Measurements from ENCODE around the gene SEH1L.
"Not testable (repeated sequence)": the region's sequence is repeated elsewhere in the genome, so short reads cannot be mapped to it uniquely, and the experiment has no call there.

SEH1L gene, protein sequence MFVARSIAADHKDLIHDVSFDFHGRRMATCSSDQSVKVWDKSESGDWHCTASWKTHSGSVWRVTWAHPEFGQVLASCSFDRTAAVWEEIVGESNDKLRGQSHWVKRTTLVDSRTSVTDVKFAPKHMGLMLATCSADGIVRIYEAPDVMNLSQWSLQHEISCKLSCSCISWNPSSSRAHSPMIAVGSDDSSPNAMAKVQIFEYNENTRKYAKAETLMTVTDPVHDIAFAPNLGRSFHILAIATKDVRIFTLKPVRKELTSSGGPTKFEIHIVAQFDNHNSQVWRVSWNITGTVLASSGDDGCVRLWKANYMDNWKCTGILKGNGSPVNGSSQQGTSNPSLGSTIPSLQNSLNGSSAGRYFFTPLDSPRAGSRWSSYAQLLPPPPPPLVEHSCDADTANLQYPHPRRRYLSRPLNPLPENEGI

DNA sequence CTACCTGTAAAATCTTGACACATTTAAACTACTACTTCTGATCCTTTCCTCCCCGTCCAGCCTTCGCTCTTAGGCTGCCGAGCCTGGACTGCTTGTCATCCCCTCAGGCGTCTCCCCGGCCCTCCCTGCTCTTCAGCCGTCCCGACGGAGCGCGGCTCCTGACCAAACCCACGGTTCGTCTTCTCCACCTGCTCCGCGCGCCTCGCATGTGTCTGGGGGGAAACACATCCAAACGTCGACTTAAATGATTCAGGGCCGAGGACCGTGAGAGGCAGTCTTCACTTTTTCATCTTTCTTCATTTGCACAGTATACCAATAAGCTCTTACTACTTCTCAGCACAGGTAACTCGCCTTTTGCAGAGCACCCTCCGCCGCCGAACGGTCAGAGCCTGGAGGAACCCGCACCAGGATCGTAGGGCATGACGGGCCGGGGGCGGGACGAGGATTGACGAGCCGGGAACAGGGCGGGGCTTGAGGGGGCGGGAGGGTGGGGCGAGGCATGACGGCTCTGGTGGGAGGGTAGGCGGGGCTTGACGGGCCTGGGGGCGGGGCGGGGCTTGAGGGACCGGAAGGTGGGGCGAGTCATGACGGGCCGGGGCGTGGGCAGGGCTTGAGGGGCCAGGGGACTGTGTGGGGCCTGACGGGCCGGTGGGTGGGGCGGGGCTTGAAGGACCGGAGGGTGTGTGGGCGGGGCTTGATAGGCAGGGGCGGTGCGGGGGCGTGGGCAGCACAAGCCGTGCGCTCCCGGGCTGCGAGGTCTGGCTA lies at the start of gene SEH1L:
Gene SEH1L, plus strand, starts transcription at position 727 of the 765 bp plus-strand sequence. CDS start 111 bp downstream, outside the sequence.
- peak; percentile 97 for DNase-seq (ENCODE audit: low read depth, low spot score)

DNA sequence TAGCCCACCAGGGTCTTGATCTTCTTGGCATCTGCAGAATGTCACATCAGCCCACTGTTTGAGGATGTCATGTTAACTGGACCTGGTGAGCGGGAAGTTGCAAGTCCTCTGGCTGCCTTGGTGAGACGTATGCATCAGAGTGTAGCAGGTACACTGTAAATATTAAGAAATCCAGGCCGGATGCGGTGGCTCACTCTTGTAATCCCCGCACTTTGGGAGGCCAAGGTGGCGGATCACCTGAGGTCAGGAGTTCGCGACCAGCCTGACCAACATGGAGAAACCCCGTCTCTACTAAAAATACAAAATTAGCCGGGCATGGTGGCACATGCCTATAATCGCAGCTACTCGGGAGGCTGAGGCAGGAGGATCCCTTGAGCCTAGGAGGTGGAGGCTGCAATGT lies 46.6 kb upstream of the SEH1L start:
- DNase-seq (ENCODE audit: low read depth, low spot score) = not testable (repeated sequence)

DNA sequence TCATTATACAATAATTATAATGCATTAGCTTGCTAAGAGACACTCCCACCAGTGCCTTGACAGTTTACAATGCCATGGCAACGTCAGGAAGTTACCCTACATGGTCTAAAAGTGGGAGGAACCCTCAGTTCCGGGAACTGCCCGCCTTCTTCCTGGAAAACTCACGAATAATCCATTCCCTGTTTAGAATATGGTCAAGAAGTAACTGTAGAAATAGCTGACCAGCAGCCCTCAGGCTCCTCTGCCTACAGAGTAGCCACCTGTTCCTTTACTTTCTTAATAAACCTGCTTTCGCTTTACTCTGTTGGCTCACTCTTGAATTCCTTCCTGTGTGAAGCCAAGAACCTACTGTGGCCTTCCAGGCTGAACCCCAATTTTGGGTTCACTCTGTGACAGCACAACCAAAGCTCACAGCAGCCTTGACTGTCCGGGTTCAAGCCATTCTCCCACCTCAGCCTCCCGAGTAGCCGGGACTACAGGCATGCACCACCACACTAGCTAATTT lies 43.7 kb upstream of the SEH1L start:
- DNase-seq (ENCODE audit: low read depth, low spot score) = peak; percentile 12

DNA sequence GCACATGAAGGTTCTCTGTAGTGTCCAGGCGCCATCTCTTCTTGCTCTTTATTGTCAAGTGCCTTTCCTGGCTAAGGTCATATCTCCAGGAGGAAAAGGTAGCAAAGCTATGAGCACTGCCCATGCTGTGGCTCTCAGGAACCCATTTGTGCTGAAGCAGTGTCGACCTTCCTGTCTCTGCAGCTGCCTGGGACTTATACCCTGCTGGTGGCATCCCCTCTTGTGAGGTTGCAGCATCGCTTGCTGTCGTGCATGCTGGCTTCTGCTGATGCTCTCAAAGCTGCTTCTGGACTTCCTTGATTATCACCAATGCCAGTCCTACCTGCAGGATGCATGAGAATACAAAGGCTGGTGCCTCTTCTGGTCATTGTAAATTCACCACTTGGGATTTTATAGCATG lies 41.7 kb upstream of the SEH1L start:
- DNase-seq (ENCODE audit: low read depth, low spot score) = no peak

DNA sequence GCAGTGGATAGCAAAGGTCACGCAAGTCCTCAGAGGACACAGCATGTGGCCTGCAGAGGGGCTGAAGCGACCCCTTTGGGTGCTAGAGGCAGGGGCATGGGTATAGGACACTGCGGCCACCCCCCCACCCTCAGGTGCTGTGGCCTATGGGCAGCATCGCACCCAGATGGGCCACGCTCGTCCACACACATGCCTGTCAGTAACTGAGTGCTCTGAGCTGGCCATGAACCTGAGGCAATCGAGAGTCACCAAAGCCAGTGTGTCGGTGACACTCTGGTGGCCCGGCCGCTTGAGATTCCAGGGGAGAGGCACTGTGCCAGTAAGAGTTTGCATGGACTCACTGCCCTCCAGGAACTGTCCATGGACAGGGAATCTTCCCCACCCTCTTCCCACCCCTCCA lies 41.0 kb upstream of the SEH1L start:
- no peak for DNase-seq (ENCODE audit: low read depth, low spot score)

DNA sequence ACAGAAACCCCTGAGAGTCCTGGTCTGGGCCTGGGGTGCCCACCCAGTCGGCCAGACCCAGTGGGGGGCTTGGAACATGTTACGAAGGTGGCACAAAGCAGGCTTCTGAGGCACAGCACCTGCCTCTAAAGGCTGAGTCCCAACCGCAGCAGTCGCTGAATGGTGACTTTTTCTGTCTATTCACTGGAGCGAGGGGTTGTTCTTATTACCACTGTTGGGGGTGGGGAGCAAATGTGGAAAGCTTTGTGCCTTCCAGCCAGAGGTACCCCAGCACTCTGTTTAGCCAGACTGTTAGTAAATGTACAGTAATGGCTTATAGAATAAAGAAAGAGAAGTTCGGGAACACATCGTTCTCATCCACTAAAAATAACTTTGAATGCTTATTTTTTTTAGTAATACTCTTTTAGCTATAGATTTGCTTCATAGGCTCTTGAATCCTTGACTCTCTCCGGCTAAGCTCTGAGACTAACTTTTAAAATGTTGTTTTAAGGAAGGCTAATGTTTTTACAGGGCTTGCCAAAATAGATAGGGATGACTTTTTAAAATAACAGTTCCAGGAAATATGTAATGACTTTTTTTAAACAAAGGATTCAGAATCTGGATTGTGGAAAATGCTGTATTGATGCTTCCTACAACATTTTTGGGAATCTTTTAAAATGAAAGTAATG lies 40.4 kb upstream of the SEH1L start:
- DNase-seq (ENCODE audit: low read depth, low spot score) = no peak

DNA sequence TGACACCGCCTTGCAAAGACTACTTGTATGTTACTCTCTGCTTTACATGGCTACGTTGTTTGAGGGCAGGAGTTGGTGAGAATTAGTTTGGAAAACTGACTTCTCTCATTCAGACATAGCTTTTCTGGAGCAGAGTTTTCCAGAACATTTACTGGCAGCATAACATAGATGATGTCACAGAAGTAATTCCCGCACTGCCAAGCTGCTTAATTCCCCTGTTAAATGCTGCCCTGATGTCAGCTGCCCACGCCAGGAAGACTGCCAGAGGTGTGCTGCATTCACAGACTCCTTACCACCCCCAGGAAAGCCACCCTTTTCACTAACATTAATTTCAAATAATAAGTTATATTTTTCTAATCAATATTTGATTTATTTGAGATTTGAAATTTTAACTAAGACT lies 39.1 kb upstream of the SEH1L start:
- no peak for DNase-seq (ENCODE audit: low read depth, low spot score)

DNA sequence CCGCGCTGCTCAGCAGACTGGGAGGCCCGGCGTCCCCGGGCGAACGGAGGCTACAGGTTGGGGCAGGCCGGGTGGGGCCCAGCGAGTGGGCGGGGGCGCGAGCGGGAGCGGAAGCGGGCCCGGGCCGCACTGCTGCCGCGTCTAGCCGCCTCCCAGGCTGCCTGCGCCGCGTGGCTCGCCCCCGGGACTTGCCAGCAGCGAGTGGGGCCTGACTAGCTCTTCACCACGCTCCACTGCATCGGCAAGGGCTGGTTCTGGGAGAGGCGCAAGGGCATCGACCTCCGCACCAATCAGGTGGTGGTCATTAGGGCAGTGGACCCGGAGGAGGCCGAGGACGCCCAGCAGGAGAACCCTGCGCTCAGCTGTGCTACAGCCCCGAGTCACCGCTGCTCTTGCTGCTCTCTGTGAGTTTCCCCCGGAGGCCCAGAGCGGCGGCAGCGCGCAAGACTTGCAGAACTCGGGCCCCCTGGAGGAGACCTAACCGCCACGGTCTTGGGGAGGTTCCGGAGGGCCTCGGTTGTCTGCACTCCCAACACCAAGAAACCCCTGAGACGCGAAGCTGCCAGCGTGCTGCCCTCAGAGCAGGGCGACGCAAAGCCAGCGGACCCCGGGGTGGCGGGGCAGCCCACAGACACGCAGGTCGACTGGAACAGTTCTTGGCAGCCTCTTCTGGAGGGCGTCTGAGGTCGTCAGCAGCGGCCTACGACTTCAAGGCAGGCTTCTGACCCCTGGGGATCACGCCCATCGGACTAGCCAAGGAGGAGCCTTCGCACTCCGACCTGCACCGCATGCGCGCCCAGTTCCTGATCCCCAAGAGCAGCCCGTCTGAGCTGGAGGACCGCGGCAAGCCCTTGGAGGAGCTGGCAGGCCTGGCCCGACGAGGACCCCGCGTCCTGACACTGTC lies 36.5 kb upstream of the SEH1L start:
- DNase-seq (ENCODE audit: low read depth, low spot score) = peak; percentile 13

DNA sequence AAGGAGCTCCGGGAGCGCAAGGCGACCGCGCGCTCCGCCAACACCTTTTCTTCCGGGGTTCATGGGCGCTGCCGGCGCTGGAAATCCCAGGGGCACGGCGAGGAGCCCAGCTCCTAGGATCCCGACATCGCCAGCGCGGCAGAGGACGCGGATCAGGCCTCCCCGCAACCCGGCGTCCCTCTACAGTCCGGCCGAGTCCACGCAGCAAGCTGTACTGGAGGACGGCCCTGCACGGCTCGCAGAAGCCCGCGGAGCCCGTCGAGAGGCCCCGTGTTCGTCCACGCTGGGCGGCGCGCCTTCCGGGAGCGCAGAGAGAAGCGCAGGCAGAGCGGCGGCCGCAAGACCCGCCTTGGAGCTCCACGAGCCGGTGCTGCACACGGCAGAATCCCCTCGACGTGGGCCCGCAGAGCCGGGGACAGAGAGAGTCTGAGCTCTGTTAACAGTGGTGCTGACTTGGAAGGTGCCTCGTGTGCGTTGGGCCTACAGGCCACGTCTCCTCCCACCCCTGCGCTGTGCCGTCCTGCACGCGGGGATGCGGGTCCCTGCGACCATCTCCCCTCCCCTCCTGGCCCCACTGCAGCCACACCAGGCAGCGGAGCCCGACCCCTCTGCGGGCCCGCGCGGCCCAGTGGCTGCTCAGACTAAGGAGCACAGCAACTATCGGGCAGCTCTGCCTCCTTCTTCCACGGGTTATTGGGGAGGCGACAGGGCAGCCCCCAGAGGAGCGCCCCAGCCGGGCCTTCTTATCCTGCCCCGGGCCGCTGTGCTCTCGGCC lies 35.7 kb upstream of the SEH1L start:
- no peak for DNase-seq (ENCODE audit: low read depth, low spot score)

DNA sequence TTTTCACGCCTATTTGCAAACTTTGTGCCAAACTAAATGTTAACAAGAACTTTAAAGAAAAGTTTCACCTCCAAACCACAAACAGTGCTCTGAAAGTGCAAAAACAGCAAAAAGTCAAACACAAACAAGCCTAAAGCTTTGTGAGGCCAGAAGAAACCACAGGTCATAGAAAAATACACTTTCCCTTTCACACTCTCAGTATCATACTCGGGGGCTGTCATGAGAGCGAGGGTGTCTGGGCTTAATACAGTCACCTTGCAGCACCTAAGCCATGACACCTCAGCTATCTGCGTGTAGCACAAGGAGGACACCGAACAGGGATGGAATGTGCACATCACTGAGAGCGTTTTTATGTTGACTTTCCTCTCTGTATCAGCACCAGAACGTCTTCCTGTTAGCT lies 26.6 kb upstream of the SEH1L start:
- no peak for DNase-seq (ENCODE audit: low read depth, low spot score)

DNA sequence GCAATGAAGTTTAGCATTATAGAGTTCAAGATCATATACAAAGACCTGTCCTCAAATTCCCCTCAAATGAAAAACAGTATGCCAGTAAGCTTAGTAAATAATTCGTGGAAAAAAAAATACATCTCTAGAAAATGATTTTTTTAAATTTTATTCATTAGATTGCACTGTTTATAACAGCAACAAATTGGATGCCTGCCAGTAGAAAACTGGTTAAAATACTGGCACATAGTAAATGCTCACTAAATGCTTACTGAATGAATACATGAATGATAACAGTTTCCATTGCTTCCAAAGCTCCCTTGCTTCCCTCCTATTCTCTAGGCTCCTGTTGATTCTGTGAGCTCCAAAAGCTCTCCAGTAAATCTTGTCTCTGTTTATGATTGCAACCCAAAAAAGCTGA lies 25.5 kb upstream of the SEH1L start:
- DNase-seq (ENCODE audit: low read depth, low spot score) = no peak

DNA sequence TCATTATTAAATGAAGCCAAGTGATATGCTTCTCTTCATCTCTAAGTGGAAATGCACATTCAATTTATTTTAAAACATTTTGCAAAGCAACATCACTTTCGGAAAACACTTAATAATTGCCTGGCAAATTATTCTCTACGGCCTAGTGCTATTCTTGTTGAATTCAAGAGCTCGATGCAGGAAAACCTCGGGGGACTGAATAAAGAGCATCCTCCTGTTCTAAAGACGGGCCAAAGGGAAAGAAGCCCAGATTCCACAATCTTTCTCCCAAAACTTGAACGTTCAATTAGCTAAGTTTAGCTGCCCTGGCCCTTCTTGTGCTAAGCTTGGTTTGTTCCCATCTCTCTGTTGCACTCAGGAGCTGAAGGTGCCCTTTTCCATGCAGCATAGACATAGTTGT lies 23.2 kb upstream of the SEH1L start:
- no peak for DNase-seq (ENCODE audit: low read depth, low spot score)

DNA sequence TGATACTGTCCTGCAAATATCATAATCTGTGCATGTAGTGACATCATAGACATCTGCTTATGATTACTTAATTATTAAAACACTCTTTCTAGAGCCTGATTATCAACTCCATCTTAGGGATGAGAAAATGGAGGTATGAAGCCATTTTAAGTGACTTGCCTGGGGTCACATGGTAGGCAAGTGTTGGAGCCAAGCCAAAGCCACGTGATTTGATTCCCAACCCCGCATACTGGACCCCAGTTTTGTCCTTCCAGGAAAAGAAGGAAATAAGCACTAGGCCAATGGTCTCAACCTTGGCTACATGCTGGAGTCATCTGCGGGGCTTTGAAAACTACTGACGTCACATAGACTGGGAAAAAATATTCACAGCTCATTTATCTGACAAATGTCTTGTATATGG lies 19.6 kb upstream of the SEH1L start:
- DNase-seq (ENCODE audit: low read depth, low spot score) = no peak

DNA sequence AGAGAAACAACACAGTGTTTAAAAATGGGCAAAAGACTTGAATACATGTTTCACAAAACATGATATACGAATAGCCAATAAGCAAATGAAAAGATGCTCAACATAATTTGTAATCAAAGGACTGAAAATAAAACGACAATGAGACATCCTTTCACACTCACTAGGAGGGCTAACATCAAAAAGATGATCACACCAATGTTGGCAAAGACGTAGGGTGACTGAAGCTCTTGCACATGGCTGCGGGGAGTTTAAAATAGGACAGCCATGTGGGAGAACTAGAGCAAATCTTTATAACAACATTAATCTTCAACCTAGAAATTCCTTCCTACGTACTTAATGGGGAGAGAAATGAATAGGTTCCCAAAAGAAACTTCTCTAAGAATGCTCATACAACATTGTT lies 19.2 kb upstream of the SEH1L start:
- DNase-seq (ENCODE audit: low read depth, low spot score) = no peak

DNA sequence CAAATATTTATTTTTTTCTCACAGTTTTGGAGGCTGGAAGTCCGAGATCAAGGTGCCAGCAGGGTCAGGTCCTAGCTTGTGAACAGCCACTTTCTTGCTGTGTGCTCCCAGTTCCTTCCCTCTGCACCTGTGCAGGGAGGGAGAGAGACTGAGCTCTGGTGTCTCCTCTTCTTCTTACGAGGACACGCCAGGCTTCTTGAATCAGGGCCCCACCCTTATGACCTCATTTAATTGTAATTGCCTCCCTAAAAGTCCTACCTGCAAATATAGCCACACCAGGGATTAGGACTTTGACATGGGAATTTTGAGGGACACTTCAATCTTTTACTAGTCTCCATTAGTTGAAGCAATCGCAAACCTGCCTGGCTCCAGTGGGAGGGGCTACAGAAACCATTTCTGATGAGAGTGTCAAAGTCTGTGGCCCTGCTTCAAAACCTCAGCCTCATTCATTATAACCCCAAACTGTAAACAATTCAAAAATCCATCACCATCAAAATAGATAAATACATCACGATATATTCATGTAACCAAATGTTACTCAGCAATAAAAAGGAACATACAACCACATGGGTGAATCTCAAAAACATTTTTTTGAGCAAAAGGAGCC lies 18.2 kb upstream of the SEH1L start:
- no peak for DNase-seq (ENCODE audit: low read depth, low spot score)

DNA sequence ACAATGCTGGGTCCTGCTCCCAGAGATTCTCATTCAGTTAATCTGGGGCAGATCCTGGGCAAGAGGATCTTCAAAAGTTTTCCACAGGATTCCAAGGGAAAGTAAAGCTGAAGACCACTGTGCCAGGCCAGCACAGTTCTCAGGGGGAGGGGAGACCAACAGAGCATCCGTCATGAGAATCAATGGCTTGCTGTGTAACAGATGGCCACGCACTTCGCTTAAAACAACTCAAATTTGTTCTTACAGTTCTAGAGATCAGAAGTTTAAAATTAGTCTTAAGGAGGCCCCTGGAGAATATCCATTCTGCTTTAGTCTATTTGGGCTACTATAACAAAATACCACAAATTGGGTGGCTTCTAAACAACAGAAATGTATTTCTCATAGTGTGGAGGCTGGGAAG lies 17.4 kb upstream of the SEH1L start:
- DNase-seq (ENCODE audit: low read depth, low spot score) = no peak

DNA sequence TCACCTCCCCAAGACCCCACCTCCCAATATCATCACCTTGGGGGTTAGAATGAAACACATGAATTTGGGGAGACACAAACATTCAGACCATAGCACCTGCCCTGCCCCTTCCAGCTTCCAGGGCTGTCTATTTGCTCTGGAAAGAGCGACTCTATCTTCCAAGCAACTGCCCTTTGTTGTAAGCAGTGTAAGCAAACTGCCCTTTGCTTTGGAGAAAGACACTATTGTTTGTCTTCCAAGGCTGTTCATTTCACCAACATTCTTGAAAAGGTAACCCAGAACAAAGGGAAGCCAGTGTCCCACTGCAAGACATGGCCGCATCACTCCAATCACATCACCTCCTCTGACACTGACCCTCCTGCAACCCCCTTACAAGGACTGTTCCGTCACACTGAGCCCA lies 16.9 kb upstream of the SEH1L start:
- DNase-seq (ENCODE audit: low read depth, low spot score) = no peak

DNA sequence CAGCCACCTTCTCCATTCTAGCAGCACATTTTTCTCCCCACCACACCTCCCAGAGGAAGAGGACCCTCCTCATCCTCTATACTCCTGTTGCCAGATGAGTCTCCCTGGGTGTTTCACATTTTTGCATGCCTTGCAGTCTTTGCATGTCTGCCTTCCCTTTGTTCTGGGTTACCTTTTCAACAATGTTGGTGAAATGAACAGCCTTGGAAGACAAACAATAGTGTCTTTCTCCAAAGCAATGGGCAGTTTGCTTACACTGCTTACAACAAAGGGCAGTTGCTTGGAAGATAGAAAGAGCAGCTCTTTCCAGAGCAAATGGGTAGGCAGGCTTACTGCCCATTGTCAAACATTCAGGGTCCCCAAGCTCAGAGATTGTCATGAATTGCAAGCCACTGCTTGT lies 14.5 kb upstream of the SEH1L start:
- DNase-seq (ENCODE audit: low read depth, low spot score) = no peak

DNA sequence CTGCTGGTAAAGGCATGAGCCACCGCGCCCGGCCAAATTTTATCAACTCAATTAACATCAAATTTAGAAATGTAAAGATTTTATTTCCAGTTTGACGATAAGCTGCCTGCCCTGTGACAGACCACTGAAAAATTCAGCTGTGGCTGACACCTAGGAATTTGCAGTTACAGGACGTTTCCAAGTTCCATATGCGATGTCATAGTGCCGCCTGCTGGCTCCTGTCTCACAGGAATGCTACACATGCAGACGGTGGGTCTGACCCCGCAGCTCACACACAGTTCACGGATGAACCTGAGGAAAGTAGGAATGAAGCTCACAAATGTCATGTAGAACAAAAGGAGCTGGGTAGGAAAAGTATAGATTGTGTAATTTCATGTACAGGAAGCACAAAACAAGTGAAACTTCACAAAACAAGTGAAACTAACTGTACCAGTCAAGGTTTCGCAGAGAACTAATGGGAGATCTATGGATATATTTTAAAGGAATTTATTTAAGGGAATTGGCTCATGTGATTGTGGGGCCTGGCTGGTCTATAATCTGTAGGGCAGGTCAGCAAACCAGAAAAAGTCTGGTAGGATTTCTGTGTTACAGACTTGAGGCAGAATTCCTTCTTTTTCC lies 13.2 kb upstream of the SEH1L start:
- DNase-seq (ENCODE audit: low read depth, low spot score) = peak; percentile 48

DNA sequence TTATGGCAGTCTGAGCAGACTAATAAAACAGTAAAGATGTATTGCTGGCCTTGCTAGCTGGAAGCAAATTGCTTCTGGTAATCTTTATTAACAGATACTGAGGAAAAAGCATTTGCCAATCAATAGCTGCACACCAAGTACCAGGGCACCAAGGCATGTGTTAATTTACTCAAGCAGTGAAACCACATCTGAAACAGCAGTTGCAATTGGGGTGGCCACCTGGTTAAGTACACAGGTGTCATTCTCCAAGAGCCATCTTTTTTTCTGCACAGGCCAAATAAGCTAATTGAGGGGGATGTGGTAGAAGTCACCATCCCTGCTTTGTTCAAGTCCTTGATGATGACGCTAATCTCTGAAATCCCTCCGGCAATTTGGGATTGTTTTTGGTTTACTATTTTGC lies 8.6 kb upstream of the SEH1L start:
- no peak for DNase-seq (ENCODE audit: low read depth, low spot score)
